SIG-M5 (cell line): Measurements from ENCODE around the gene RRP1B.

Experiments used
- DNase-seq: peaks from one replicate; lab custom pipeline; 2025; lab: John Stamatoyannopoulos, UW

Gene RRP1B

GRCh38 chr21:43743947-43744346 is 84.6 kb downstream of the RRP1B start:
- DNase-seq, result no peak

- DNase-seq, result no peak
Observed at GRCh38 chr21:43744725-43745124, 85.4 kb downstream of the RRP1B start.
